Kidney (tissue), 14 donors: ENCODE measurements around the gene CRB3. TPM values are rescaled to one million over a fixed set of nuclear protein-coding genes. Genes with fewer than 3 reads are reported as not detected.

Experiments
- DNase-seq, 5 donors: peaks; one replicate each; pipeline ENCODE4 v3.0.0-alpha.2; 2013 to 2020
- FAIRE-seq: peaks from 2 replicates; lab custom pipeline; 2012; peaks lifted over from hg19 to GRCh38; lab: Jason Lieb, UNC
- H3K27ac ChIP-seq, 2 donors: one replicate each; pipeline ENCODE4 v1.7.0; 2013; ENCODE audit warnings: low read depth in 2 of 2, low read length in 2 of 2, inconsistent platforms in 1 of 2
- H3K27me3 ChIP-seq: one replicate; pipeline ENCODE4 v1.7.1; 2013; ENCODE audit warnings: low read length, inconsistent platforms; ENCODE audit not compliant: control insufficient read depth, insufficient read depth
- H3K36me3 ChIP-seq, 3 donors: one replicate each; pipeline versions ENCODE4 v1.7.0 to v1.7.1; 2013; ENCODE audit warnings: low read length in 3 of 3, control low read depth in 1 of 3, inconsistent platforms in 1 of 3; ENCODE audit not compliant: insufficient read depth in 3 of 3, control insufficient read depth in 2 of 3
- H3K4me1 ChIP-seq, 3 donors: one replicate each; pipeline versions ENCODE4 v1.7.0 to v1.7.1; 2013; ENCODE audit warnings: low read length in 3 of 3, inconsistent platforms in 1 of 3, low read depth in 1 of 3; ENCODE audit not compliant: control insufficient read depth in 2 of 3, insufficient read depth in 2 of 3
- H3K4me3 ChIP-seq, 3 donors: one replicate each; pipeline versions ENCODE4 v1.7.0 to v1.8.1; 2013; ENCODE audit warnings: low read length in 3 of 3, control low read depth in 1 of 3, inconsistent platforms in 1 of 3
- H3K9ac ChIP-seq, 3 donors: one replicate each; pipeline versions ENCODE4 v1.7.0 to v1.7.1; 2013; ENCODE audit warnings: low read length in 3 of 3, control low read depth in 1 of 3, inconsistent platforms in 1 of 3
- H3K9me3 ChIP-seq, 3 donors: one replicate each; pipeline versions ENCODE4 v1.7.0 to v1.7.1; 2013; ENCODE audit warnings: low read length in 3 of 3, control low read depth in 1 of 3, inconsistent platforms in 1 of 3; ENCODE audit not compliant: control insufficient read depth in 2 of 3, insufficient read depth in 1 of 3
- CTCF ChIP-seq: IDR thresholded peaks from 3 replicates; pipeline ENCODE4 v1.5.1; 2012; ENCODE audit warnings: mild to moderate bottlenecking, moderate library complexity, borderline replicate concordance; ENCODE audit not compliant: insufficient read depth; ENCODE audit errors: extremely low read depth
- intact Hi-C: fragments of 100-400 bp; cut with DNase I; formaldehyde crosslinking; loops from one replicate; pipeline ENCODE4 v1.11.1; 2022
- polyA plus RNA-seq: library from polyadenylated mRNA; stranded (reverse); fragments of 350-450 nt; fragmentation: Illumina TruSeq; extraction: RNeasy Lipid Tissue Mini Kit (QIAGEN cat#74804); gene quantifications from one replicate; pipeline ENCODE4 v1.2.3, GENCODE V29; 2014; ENCODE audit warnings: low read depth, low replicate concordance; ENCODE audit not compliant: insufficient read depth
- total RNA-seq: library from RNA; stranded (reverse); fragmentation: NEBNext Ultra II Directional; extraction: Animal tissue kit (Norgen Biotek cat#: 25700); gene quantifications from one replicate; pipeline ENCODE4 v1.2.1, GENCODE V29; 2021
- donor health status: control.
- donor health status: control.
- donor health status: control.
- donor health status: control.
- donor health status: control.
- donor health status: DM: yes; HTN: yes; CAD: no.
- donor health status: Normal renal cell carcinoma (clear cell type).

The CRB3 gene
- total and polyA plus RNA-seq, 2 donors from 2014 or later: 51.9 to 58.2 TPM

- no peak for TF ChIP-seq CTCF
- no peaks in the 10 kb centered on the region for H3K4me1 ChIP-seq
- intact Hi-C loops: no loop called here
- no peaks in the 10 kb centered on the region for H3K9me3 ChIP-seq
- no peaks in the 10 kb centered on the region for H3K27me3 ChIP-seq
- FAIRE-seq (no peak), DNase-seq (no peak)
- H3K36me3 ChIP-seq: no peaks in the 10 kb centered on the region
- H3K4me3 ChIP-seq: no peak overlapping the region
- H3K27ac ChIP-seq: no peak overlapping the region
- H3K9ac ChIP-seq: no peak overlapping the region
These were observed 20.2 kb downstream of the CRB3 start for GRCh38 chr19:6484230-6484629.

- no peaks in the 10 kb centered on the region for H3K36me3 ChIP-seq
- H3K9ac ChIP-seq: no peak overlapping the region
- H3K27ac ChIP-seq: no peak overlapping the region
- DNase-seq (no peak), FAIRE-seq (no peak)
- no peaks in the 10 kb centered on the region for H3K4me1 ChIP-seq
- H3K9me3 ChIP-seq: no peaks in the 10 kb centered on the region
- intact Hi-C loops: no loop called here
- no peak overlapping the region for H3K4me3 ChIP-seq
- H3K27me3 ChIP-seq: no peaks in the 10 kb centered on the region
- no peak for TF ChIP-seq CTCF
These were observed 20.8 kb downstream of the CRB3 start for GRCh38 chr19:6484831-6485230.

GRCh38 chr19:6489278-6490061, 25.4 kb downstream of the CRB3 start:
- H3K27ac ChIP-seq: no peak overlapping the region
- H3K4me3 ChIP-seq: no peak overlapping the region

More at GRCh38 chr19:6489278-6490061, 25.4 kb downstream of the CRB3 start:
- no peaks in the 10 kb centered on the region for H3K27me3 ChIP-seq
- TF ChIP-seq CTCF: no peak
- H3K4me1 ChIP-seq: no peaks in the 10 kb centered on the region
- peaks cover 0 to 6% (median 2%) of the 10 kb centered on the region in 3 donors for H3K9me3 ChIP-seq
- intact Hi-C loops: no loop called here
- no peak overlapping the region for H3K9ac ChIP-seq
- no peaks in the 10 kb centered on the region for H3K36me3 ChIP-seq
- no peak for FAIRE-seq
- DNase-seq: no peak
